NCI-H1092 treated with DMSO at 0.1 percent for 48 hours (cell line): ENCODE results near the gene SIGLEC1.

ENCODE experiments used
- DNase-seq: peaks from one replicate; lab custom pipeline; 2025; lab: John Stamatoyannopoulos, UW

The SIGLEC1 gene

DNA sequence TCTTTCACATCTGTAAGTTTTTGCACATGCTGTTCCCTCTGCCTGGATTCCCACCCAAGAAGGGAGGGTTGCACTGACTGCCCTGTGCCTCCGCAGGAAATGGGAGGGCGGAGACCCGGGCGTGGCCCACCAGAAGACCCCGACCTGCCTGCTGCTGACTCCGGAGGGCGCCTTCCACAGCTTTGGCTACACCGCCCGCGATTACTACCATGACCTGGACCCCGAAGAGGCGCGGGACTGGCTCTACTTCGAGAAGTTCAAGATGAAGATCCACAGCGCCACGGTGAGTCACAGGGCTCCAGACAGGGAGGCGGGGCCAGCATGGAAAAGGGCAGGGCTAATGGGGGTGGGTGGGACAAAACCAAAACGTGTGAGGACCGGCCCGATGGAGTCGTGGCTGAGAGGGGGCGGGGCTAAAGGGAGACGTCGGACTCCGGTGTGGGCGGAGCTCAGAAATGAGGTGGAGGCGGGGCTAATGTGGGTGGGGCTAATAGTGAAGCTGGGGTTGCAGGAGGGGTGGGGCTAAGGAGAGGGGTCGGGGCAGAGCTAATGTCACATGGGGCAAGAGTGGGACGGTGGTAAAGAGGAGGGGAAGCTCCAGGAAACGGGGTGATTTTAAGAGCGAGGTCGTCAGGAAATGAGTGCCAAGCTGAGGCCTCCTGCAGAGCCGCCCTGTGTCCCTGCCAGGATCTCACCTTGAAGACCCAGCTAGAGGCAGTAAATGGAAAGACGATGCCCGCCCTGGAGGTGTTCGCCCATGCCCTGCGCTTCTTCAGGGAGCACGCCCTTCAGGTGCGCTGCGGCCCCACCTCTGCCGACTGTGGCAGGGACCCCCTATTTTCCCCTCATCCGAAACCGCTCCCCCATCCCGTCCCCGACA lies 32.6 kb upstream of the SIGLEC1 start:
- DNase-seq: no peak

DNA sequence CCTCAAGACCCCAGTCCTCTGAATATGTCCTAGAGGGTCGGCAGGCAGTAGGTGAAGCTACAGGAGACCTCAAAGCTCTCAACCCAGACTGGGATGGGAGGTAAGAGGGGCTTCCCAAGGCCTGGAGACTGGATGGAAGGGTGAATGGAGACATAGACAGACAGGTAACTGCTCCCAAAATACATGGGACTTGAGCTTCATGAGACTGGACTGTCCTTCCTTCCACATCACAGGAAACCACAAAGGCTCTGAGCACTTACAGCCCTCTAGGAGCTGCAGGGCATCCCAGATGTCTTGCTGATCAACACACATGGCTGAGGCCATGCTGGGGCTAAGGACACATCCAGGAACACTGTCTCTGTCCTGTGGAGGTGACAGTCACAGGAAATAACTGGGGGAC lies 31.6 kb upstream of the SIGLEC1 start:
- no peak for DNase-seq

DNA sequence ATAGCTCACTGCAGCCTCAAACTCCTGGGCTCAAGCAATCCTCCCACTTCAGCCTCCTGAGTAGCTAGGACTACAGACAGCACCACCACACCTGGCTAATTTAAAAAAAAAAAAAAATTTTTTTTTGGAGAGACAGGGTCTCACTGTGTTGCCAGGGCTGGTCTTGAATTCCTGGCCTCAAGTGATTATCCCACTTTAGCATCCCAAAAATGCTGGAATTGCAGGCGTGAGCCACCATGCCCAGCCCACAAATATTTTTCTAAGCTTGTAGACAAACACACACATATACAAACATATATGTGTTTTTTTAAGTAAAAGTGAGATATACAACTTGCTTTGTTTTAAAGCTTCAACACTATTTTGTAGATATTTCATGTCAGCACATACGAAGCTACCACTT lies 30.9 kb upstream of the SIGLEC1 start:
- no peak for DNase-seq

- no peak for DNase-seq
These were observed 29.5 kb upstream of the SIGLEC1 start for GRCh38 chr20:3741836-3742458.

GRCh38 chr20:3740615-3741301 lies 28.4 kb upstream of the SIGLEC1 start:
- no peak for DNase-seq

- no peak for DNase-seq
These were observed 27.6 kb upstream of the SIGLEC1 start for GRCh38 chr20:3739926-3740451.

- DNase-seq: no peak
These were observed 26.9 kb upstream of the SIGLEC1 start for GRCh38 chr20:3739054-3739925.

DNA sequence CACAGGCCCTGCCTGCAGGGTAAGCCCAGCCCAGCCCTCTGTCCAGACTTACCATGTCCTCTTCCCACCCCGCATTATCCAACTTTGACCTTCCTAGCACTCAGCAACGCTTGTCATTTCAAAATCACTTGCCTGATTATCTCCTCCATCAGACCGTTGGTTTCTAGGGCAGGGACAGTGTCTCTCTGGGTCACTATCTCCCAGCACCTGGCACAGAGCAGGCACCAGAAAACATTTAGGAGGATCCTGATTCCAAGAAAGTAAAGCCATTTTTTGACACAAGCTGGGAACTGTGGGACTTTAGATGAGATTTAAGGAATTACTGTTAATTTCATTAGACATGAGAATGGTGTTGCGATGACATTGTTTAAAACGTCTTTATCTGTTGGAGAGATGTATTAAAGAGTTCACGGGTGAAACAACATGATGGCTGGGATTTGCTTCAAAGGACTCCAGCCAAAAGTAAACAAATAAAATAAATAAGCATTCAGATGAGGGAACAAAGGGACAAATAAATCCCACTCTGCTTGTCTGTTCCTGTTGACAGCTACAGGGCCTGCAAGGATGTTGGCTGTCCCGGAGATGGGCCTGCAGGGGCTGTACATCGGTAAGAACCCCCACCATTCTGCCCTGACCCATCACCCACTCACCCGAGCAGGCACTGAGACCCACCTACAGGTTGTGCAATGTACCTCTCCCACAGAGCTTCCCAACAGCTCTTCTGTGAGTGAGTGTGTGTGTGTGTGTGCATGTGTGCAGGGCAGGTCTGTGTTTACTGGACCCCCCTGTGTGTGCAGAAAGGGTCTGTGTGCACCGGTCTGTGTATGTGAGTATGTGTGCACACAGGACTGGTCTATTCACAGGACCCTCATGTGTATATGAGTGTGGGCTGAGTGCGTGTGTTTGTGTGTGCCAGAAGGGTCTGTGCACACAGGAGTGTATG lies 26.0 kb upstream of the SIGLEC1 start:
- DNase-seq: no peak

- DNase-seq: no peak
These were observed 23.4 kb upstream of the SIGLEC1 start for GRCh38 chr20:3735768-3736167.

DNA sequence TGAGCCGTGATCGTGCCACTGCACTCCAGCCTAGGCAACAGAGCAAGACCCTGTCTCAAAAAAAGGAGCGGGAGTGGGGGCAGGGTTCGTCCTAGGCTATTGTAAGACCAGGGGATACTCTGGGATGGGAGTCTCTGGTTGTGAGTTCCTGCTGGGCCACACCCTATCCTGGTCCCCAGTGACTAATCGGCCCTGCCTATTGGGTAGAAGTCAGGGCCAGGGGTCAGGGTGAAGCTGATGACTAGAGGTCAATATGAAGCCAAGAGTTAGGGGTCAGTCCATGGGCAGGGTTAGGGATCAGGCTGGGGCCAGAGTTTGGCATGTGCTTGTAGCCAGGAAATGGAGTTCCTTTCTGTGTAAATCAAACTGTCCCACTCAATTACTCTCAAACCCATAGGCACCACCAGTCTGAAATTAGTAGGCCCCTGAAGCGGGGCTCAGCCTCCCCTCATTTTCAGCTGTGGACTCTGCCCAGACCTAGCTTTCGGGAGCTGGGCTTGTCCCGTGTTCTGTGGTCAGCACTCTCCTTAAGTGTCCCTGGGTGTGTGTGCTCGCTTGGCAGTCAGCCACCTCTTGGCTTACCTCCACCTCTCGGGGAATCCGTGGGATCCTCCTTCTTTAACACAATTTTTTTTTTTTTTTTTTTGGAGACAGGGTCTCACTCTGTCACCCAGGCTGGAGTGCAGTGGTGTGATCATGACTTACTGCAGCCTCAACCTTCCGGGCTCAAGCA lies 21.9 kb upstream of the SIGLEC1 start:
- DNase-seq: no peak

- no peak for DNase-seq
These were observed 21.0 kb upstream of the SIGLEC1 start for GRCh38 chr20:3733119-3733995.

- no peak for DNase-seq
These were observed 20.1 kb upstream of the SIGLEC1 start, which contains the start of gene HSPA12B for GRCh38 chr20:3732327-3733118. Gene HSPA12B, plus strand, starts transcription at chr20:3732685. Its CDS starts 5,990 bp downstream, at chr20:3738675.

DNA sequence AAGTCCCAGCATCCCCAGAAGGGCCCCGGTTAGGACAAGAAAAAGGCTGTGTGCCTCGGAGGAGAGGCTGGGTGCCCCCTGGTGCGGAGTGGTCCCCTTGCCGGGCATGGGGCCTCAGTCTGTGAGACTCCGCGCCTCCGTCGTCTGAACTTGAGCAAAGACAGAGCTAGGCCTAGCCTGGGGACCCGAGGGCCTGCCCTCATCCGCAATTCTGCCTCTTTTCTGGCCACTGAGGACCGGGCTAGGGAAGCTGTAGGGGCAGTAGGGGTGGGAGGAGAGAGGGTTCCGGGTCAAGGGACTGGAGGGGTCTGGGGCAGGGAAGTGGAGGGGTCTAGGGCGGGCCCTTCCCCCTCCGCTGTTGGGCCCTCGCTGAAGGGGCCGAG lies 19.5 kb upstream of the SIGLEC1 start:
- DNase-seq: no peak

DNA sequence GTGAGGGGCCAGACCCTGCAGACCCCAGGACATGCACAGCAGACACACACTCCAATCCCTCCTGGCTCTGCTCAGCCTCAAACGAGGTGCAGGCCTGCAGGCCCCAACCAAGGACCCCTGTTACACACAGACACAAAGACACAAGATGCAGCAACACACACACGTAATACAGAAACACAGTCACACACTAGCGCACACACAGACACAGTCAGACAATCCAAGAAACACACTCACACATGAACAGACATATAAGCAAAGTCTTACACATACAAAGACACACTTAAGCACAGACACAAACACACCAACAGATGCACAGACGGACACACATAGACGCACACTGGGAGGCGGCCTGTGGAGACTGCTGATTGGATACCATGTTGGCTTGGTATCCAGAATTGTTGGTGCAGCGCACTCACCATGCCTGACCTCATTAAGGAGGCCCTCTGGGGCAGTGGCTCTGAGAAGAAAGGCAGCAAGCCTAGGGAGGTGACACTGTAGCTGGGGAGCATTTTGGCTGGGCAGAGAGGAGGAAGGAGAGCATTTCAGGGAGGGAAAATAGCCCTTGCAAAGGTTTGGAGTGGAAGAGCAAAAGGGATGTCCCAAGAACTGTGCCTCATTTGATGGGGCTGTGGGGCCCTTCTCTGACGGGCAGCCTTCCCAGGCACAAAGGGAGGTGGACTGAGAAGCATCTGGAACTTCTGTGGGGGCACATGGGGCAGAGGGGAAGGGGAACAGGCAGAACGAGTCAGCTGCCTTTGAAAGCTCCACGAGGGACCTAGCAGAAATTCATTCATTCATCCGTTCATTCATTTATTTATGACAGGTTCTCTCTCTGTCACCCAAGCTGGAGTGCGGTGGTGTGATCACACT lies 18.6 kb upstream of the SIGLEC1 start:
- no peak for DNase-seq

DNA sequence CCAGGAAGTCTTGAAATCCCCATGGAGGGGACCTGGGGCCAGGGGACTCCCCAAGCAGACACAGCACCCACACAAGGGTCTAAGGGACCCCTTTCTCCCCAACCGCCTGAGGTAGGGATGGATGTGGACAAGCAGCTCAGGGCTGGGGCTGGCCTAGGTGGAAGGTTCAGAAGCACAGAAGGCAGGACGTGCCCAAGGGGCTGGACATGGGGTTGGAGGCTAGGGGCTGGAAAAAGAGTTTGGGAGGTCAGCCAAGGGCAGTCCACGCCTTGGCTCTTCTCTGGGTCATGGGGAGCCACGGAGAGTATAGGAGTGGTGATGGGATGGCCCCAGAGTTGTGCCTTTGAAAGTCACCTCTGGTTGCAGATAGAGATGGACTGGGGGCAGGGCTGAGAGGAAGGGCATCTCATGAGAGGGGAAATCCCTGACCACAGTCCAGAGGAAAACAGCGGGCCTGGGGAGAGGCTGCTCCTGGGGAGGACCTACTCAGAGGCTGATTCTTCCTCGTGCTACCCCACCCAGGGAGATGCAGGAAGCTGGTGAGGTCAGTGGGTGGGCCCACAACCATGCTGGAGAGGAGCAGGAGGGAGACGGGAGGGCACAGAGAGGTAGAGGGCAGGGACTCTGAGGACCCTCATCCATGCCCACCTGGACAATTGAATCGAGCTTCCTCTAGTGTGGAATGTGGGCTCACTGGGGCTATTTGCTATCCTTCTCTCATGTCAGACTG lies 17.6 kb upstream of the SIGLEC1 start:
- DNase-seq: no peak

DNA sequence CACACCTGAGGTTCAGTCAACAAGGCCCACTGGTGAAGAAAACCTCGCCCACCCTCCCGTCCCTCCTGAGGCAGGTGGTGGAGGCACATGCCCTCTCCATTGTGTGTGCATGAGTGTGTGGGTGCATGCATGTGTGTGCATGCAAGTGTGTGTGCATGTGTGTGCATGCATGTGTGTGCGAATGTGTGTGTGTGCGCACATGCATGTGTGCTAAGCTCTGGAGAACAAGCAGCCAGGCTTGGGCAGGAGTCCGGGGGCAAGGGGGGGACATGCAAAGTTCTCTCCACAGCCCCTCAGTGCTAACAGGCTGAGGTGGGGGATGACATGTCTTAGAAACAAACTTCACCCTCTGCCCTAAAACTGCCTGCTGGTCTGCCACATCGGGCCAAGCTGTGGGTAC lies 17.0 kb upstream of the SIGLEC1 start:
- no peak for DNase-seq
